ENCODE results near the gene ADGRG7. TPM values are rescaled to one million over a fixed set of nuclear protein-coding genes. Genes with fewer than 3 reads are reported as not detected.

ADGRG7 gene
- total RNA-seq, 1 experiment from 2014 or later = not detected

DNA sequence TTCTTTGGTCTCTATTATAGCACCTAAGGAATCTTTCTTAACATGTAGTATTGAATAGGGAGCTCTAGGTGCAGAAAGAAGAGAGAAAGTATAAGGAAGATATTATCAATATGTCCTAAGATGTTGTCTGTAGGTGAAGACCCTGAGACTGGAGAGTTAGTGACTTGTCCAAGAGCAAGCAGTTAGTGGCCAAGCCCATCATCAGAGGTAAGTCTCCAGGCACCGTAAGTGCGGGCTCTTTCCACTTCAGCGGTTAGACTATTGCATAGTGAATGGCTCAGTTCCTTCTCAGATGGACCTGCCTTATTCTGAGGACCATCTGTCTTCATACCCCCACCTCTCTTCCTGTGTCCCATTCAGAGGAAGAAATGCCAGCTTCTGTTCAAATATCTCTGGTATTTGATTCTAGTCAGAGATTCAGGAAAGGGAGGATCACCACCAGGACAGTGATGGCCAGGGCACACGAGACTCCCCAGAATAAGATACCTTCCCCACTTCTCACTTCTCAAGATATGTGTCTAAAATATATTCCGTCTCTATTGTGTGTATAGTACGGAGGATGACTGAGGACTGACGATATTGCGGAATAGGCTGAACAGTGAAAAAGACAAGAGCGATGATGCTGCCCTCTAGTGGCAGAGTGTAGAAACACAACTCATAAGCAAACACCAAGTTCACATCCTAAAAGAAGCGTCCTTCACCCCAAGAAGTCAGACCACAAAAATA lies 19.1 kb upstream of the ADGRG7 start:
- BruUV-seq (replicated peaks) = no TSS peak
- Histone ChIP-seq H3K4me1 (ENCODE audit: insufficient read depth, low read length) (peaks cover 19% of the 10 kb centered on the region), H4K20me1 (ENCODE audit: low read length) (no peaks in the 10 kb centered on the region), H3K36me3 (ENCODE audit: low read depth, low read length) (no peaks in the 10 kb centered on the region), H3K4me3 (ENCODE audit: low read length) (0 out of 2 replicates have a peak overlapping the region, but pooled peaks have one; percentile 24), H3K9me2 (replicated peaks; ENCODE audit: low read length) (no peaks in the 10 kb centered on the region), H3K27ac (ENCODE audit: low read length) (no peak overlapping the region), H3K79me2 (ENCODE audit: low read length) (no peaks in the 10 kb centered on the region), H3K9me3 (ENCODE audit: low read length) (no peaks in the 10 kb centered on the region), H3K4me2 (ENCODE audit: low read length) (peak overlapping the region; percentile 72), H3K9ac (ENCODE audit: low read length) (no peak overlapping the region), H3F3A (ENCODE audit: low read length, unreplicated experiment) (no peaks in the 10 kb centered on the region), H3K27me3 (ENCODE audit: low read length) (no peaks in the 10 kb centered on the region), H2AFZ (ENCODE audit: low read length) (peak overlapping the region; percentile 63)
- ChIA-PET POLR2A (ENCODE audit: unreplicated experiment) (no interaction called here), CTCF (interaction anchor here (0.6 to 3.7 kb wide), 3 partner anchors 127 to 762 kb away, joined by 3 to 71 read pairs (median 6); no protein-coding TSS in a partner anchor)
- TF ChIP-seq, protein P1, sequence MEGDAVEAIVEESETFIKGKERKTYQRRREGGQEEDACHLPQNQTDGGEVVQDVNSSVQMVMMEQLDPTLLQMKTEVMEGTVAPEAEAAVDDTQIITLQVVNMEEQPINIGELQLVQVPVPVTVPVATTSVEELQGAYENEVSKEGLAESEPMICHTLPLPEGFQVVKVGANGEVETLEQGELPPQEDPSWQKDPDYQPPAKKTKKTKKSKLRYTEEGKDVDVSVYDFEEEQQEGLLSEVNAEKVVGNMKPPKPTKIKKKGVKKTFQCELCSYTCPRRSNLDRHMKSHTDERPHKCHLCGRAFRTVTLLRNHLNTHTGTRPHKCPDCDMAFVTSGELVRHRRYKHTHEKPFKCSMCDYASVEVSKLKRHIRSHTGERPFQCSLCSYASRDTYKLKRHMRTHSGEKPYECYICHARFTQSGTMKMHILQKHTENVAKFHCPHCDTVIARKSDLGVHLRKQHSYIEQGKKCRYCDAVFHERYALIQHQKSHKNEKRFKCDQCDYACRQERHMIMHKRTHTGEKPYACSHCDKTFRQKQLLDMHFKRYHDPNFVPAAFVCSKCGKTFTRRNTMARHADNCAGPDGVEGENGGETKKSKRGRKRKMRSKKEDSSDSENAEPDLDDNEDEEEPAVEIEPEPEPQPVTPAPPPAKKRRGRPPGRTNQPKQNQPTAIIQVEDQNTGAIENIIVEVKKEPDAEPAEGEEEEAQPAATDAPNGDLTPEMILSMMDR (conservative IDR thresholded peaks at IDR 0.05; ENCODE audit: low read depth, low read length) = peak; percentile 96
- TF ChIP-seq EZH2 (IDR thresholded peaks at IDR 0.05; ENCODE audit: low read length, unreplicated experiment) (no peak), EZH2phosphoT487 (IDR thresholded peaks at IDR 0.05; ENCODE audit: borderline replicate concordance, low read length) (no peak)
- ATAC-seq = peak; percentile 82
- peak; percentile 87 for DNase-seq
- intact Hi-C loops (cut with micrococcal nuclease) = loop anchor here (1.0 to 10.0 kb wide), 6 partner anchors 98 to 755 kb away; partner anchors contain the start of gene TMEM45A

DNA sequence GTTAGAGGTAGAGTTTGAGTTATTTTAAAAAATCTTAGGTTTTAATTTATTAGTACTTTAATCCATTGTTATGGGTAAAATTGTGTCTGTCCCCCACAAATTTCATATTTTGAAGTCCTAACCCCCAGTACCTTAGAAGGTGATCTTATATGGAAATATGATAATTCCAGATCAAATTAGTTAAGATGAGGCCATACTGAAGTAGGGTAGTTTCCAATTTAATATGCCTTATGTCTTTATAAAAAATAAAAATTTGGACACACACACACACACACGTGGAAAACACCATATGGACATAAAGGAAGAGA lies 18.6 kb upstream of the ADGRG7 start:
- ATAC-seq (peak; percentile 3; the same call in 1 of the 2 replicates), DNase-seq (no peak)
- no peak overlapping the region for H3K4me3 ChIP-seq (ENCODE audit: low read length)
- H3K9ac ChIP-seq (ENCODE audit: low read length) = no peak overlapping the region
- H3K27ac ChIP-seq (ENCODE audit: low read length) = no peak overlapping the region
- H3K9me2 ChIP-seq (replicated peaks; ENCODE audit: low read length) = no peaks in the 10 kb centered on the region
- no peaks in the 10 kb centered on the region for H3K9me3 ChIP-seq (ENCODE audit: low read length)
- H3K79me2 ChIP-seq (ENCODE audit: low read length) = no peaks in the 10 kb centered on the region
- H3K36me3 ChIP-seq (ENCODE audit: low read depth, low read length) = no peaks in the 10 kb centered on the region
- no peaks in the 10 kb centered on the region for H3F3A ChIP-seq (ENCODE audit: low read length, unreplicated experiment)
- no peaks in the 10 kb centered on the region for H3K27me3 ChIP-seq (ENCODE audit: low read length)
- peaks cover 19% of the 10 kb centered on the region for H3K4me1 ChIP-seq (ENCODE audit: insufficient read depth, low read length)
- POLR2A ChIA-PET (ENCODE audit: unreplicated experiment) = no interaction called here
- no TSS peak for BruUV-seq (replicated peaks)
- no peak for TF ChIP-seq EZH2 (IDR thresholded peaks at IDR 0.05; ENCODE audit: low read length, unreplicated experiment)
- TF ChIP-seq, protein P1 (conservative IDR thresholded peaks at IDR 0.05; ENCODE audit: low read depth, low read length) = peak; percentile 2; the same call in 1 of the 2 replicates
- H4K20me1 ChIP-seq (ENCODE audit: low read length) = no peaks in the 10 kb centered on the region
- peak overlapping the region; percentile 46; the same call in 1 of the 2 replicates for H2AFZ ChIP-seq (ENCODE audit: low read length)
- intact Hi-C loops (cut with micrococcal nuclease) = loop anchor here (1.0 to 10.0 kb wide), 6 partner anchors 98 to 756 kb away; partner anchors contain the start of gene TMEM45A
- CTCF ChIA-PET = interaction anchor here (1.0 to 3.7 kb wide), 6 partner anchors 10 to 206 kb away, joined by 3 to 71 read pairs (median 6); partner anchors contain the start of gene TMEM45A
- peak overlapping the region; percentile 72 for H3K4me2 ChIP-seq (ENCODE audit: low read length)

- Histone ChIP-seq H3K27me3 (ENCODE audit: low read length) (no peaks in the 10 kb centered on the region), H3K36me3 (ENCODE audit: low read depth, low read length) (no peaks in the 10 kb centered on the region), H4K20me1 (ENCODE audit: low read length) (no peaks in the 10 kb centered on the region), H3K9me3 (ENCODE audit: low read length) (no peaks in the 10 kb centered on the region), H3K27ac (ENCODE audit: low read length) (no peak overlapping the region), H3K9me2 (replicated peaks; ENCODE audit: low read length) (no peaks in the 10 kb centered on the region), H3K4me3 (ENCODE audit: low read length) (no peak overlapping the region), H3F3A (ENCODE audit: low read length, unreplicated experiment) (no peaks in the 10 kb centered on the region), H3K79me2 (ENCODE audit: low read length) (no peaks in the 10 kb centered on the region), H3K4me2 (ENCODE audit: low read length) (peak overlapping the region; percentile 72), H2AFZ (ENCODE audit: low read length) (peak overlapping the region; percentile 46; the same call in 1 of the 2 replicates), H3K4me1 (ENCODE audit: insufficient read depth, low read length) (peaks cover 19% of the 10 kb centered on the region), H3K9ac (ENCODE audit: low read length) (no peak overlapping the region)
- CTCF ChIA-PET = interaction anchor here (0.6 to 3.7 kb wide), 7 partner anchors 11 to 206 kb away, joined by 3 to 71 read pairs (median 5); partner anchors contain the start of gene TMEM45A
- POLR2A ChIA-PET (ENCODE audit: unreplicated experiment) = no interaction called here
- BruUV-seq (replicated peaks) = no TSS peak
- TF ChIP-seq, protein P1 (conservative IDR thresholded peaks at IDR 0.05; ENCODE audit: low read depth, low read length) = 0 out of 2 replicates have a peak, but pooled peaks have one; percentile 10
- TF ChIP-seq EZH2 (IDR thresholded peaks at IDR 0.05; ENCODE audit: low read length, unreplicated experiment) (no peak), EZH2phosphoT487 (IDR thresholded peaks at IDR 0.05; ENCODE audit: borderline replicate concordance, low read length) (no peak)
- ATAC-seq = peak; percentile 68
- intact Hi-C loops (cut with micrococcal nuclease) = loop anchor here (2.0 to 10.0 kb wide), 3 partner anchors 189 to 757 kb away; no protein-coding TSS in a partner anchor
- DNase-seq = peak; percentile 75
Observed at GRCh38 chr3:100591411-100591810, 18.0 kb upstream of the ADGRG7 start.

All from PC-3 (cell line).